HG02973 (cell line): Measurements from ENCODE around the gene NDUFS6.
"Not testable (repeated sequence)": the region's sequence is repeated elsewhere in the genome, so short reads cannot be mapped to it uniquely, and the experiment has no call there.

Experiments
- ATAC-seq: cut with Tn5 transposase; IDR thresholded peaks from one replicate; pipeline ENCODE4 v1.9.1; 2021; ENCODE audit warnings: moderate library complexity; ENCODE audit not compliant: unreplicated experiment

The NDUFS6 gene

DNA sequence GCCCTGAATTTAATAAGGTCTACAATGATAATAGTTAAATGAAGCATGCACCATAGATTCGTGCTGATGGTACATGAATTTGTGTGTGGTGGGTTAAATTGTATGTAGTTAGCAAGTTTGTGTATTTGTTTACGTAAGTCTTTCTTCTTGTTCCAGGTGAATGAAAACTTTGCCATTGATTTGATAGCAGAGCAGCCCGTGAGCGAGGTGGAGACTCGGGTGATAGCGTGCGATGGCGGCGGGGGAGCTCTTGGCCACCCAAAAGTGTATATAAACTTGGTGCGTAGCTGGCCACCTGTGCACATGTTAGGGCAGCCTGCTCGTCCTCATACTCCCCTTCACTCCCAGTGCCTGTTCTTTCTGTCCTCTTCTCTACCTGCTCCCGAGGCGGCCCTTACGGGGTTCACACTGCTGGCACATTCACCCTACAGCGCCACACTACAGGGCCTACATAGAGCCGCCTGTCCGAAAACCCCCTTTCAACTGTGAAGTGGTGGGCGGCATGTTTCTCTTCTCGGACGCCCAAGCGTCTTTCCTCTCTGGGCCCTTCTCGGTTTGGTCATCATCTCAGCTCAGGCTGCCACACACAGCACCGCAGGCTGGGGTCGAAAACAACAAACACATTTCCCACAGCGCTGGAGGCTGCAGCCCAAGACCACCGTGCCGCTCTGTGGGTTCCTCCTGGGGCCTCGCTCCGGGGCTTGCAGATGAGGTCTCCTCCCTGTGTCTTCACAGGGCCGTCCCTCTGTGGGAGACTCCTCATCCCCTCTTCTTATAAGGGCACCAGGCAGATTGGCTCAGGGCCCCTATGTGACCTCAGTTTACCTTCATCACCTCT is 13.2 kb downstream of the NDUFS6 start:
- no peak for ATAC-seq

DNA sequence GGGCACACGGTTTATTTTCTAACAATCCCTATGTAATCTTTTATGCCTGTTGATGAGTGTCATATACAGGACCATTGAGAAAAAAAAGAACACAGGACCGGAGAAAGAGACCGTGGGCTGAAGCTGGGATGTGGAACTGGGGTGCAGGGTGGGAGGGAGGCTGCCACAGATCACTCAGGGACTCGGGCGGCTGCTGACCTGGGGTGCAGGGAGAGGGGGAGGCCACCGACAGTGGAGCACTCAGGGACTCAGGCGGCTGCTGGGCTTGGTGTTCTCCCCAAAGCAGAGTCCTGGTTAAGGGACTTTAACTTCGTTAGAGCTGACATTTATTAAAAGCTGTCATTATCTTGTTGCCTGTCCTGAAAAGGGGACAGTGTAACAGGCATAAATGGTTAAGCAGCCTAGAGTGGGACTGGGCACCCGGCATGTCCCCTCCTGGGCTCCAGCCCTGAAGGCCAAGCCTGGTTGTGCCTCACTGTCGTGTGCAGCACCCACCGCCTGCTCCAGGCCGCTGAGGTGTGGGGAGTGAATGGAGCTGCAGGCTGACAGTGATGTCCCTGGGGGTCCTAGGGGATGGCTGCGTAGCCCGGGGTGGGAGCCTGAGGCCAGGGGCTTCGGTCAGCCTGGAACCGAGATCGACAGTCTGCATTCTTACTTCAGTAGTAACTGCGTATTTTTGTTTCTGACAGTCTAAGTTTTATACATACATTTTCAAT is 14.0 kb downstream of the NDUFS6 start:
- ATAC-seq: no peak

DNA sequence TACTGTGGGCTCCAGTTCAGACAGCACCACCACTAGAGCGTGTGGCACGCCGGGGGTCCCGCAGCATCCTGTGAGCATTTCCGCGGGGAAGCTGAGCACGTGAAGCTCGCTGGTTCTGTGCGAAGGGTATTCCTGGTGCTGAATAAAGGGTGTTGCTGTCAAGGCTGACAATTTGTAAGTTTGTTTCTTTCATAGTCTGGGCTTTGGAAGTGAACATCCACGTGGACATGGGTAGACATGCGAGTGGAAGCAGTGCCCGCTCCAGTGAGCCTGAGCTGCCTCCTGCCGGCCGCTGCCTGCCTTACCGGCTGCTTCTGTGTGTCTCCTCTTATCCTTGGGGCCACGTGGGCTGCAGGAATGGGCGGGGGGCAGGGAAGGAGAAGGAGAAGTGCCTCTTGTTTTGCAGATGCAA is 14.7 kb downstream of the NDUFS6 start:
- no peak for ATAC-seq

DNA sequence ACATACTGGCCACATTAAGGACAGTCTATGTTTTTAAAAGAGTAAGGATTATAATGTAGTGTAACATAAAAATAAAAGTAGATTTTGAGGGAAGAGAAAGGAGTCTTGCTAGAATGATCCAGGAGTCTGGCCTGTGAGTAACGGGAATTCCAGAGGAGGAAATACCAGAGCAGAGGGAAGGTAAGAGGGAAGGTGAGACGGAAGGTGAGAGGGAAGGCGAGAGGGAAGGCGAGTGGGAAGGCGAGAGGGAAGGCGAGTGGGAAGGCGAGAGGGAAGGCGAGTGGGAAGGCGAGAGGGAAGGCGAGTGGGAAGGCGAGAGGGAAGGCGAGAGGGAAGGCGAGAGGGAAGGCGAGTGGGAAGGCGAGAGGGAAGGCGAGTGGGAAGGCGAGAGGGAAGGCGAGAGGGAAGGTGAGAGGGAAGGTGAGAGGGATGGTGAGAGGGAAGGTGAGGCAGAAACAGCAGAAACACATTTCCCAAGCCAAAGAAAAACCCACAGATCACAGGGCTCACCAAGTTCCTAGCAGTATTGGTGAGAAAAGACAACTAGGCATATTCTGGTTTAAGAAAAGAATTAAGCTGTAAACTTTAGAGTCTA is 15.4 kb downstream of the NDUFS6 start:
- ATAC-seq: not testable (repeated sequence)

DNA sequence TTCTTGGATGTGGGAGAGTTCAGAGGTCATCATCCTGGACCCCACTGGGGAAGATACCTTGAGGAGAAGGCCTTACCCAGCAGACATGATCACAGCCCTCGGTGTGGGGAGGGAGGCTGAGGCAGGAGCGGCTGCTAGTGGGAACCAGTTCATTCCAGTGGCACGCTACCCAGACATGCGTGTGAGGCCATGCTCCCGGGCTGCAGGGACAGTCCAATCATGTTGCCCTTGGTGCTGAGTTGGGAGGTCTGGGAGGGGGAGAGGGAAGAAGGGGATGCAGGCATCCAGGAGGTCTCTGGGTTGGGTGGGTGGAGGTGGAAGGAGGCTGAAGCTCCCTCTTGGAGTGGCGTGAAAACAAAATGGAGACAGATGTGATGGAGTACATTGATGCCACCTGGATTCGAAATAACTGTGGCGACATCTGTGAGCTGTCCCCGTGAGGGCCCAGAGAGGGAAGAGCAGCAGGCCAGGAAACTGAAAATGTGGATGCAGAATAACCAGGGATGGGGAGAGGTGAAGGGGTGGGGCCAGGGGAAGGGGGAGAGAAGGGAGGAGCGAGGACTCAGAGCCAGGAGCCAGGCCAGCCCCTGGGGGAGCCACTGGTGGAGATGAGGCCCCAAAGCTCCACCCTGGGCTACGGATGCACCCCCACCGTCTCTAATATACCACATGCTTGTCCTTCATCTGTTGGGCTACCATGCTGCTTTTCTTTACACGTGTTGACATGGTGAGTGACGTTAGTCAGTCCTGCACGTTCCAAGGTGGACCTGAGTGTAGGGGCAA is 16.2 kb downstream of the NDUFS6 start:
- no peak for ATAC-seq

DNA sequence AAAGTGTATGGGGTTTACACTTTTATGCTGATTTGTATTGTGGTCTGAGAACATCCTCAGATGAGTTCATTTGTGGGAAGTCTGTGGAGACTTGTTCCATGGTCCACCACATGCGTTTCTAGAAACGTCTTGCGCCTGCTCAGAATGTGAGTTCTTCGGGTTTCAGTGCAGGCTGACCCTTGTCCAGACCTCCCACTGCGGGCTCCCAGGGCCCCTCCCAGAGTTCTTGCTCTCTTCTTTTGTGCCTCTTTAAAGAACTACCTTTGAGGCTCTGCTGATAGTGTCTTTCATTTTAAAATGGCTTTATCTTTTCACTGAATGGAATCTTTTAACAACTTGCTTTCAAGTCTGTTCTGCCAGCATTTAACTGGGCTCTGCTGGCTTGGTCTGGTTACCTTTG is 17.6 kb downstream of the NDUFS6 start:
- ATAC-seq: no peak

DNA sequence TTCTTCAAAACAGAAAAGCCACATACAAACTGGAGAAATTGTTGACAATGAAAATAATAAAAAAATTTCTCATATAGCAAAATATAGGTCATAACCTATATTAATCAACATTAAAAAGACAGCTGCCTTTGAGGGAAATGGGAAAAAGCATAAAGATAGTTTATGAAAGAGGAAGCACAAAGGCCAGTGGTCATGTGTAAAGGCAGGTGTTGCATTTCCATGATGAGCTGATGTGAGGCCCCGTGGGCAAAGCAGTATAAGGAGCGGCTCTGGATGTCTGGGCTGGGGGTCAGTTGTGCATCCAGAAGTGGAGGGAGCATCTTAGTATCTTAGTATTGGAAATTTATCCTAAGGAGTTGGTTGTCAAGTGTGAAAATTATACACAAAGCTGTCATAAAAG is 18.3 kb downstream of the NDUFS6 start:
- ATAC-seq: no peak

DNA sequence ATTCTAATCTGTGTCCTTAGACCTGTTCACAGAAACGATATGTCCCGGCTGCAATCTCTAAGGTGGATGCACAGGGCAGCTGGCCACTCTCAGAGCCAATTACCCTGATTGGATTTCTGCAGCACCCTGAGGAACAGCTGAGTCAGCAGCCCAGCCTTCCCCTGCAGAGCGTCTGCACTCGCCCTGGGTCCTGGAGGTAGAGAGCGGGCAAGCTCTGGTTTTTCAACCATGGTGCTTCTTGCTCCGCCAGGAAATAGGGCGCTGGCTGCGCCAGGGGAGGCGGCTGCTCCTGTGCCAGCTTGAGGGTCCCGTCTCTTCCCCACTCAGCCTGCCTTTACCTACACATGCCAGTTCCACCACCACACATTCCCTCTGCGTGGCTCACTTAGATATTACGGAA is 19.2 kb downstream of the NDUFS6 start:
- ATAC-seq: no peak

DNA sequence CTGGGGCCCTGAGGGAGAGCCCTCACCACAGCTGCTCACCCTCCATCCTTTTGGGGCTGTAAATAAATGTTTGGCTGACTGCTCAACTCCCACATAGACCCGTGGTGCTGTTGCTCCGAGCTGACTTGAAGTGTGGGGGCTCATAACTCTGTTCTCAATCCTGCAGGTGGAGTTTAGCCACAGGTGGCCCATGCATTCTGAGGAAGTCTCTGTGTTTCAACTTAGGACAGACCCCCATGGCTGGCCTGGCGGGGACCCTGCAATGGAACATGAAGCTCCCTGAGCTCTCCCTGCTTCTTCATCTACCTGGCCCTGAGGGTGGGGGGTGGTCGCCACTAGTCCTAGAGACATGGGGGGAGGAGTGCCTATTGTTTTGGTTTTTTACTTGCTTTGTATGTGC is 19.7 kb downstream of the NDUFS6 start:
- ATAC-seq: no peak

DNA sequence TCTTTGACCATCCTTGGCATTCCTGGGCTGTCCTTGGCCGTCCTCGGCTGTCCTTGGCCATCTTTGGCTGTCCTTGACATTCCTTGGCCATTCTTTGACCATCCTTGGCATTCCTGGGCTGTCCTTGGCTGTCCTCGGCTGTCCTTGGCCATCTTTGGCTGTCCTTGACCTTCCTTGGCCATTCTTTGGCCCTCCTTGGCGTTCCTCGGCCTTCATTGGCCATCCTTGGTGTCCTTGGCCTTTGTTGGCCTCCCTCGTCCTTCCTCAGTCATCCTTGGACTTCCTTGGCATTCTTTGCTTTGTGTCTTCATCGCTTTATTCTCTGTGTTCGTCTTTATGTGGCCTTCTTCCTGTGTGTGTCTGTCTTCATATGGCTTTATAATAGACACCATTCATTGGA is 20.7 kb downstream of the NDUFS6 start:
- ATAC-seq: no peak

DNA sequence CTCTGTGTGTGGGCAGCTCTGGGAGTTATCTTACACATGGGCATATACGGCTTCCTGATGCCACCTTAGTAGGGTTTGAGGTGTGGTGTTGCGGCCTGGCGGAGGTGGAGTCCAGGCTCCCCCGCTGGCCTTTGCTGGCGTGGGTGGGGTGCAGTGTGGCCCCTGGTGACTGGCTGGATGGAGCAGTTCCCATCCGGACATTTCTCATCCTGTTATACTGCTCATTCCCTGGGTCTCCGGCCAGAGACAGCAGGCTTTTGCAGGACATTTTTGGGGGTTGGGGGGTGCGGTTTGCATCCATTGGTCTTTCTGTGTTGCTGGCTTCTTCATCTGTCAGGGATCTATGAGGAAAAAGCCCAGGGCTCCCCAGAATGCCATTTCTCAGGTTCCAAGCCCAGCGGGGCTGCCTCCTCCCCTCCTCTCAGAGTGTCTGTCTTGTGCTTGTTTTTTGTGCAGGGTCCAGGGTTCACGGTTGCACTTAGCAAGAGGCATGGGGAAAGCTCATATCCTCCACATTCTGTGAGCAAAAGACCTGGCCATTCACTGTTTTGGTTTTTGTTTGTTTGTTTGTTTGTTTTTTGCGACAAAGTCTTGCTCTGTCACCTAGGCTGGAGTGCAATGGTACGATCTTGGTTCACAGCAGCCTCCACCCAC is 22.3 kb downstream of the NDUFS6 start:
- no peak for ATAC-seq

DNA sequence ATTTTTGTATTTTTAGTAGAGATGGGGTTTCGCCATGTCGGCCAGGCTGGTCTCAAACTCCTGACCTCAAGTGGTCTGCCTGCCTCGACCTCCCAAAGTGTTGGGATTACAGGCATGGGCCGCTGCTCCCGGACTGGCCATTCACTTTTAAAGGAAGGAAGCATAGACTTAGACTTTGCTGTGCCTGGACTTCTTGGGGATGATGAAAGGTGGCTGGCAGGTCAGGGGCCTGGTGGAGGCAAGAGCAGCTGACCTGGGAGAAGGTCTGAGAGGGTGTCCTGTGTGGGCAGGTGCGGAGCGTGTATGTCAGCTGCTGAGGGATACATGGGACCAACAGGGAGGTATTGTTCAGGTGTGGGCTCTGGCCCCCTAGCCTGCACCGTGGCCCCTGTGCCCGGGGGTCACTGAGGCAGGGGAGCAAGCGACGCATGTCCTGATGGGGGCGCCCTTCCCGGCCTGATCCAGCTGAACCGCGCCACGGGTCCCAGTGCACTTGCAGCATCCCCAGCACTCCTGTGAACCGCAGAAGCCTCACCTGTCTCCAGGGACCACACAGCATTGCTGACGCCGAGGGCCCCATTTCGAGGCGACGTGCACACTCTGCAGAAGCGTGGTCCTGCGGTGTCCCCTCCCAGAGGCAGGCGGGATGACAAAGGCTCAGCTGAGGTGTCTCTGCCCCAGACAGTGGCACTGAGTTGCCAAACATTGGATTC is 23.1 kb downstream of the NDUFS6 start:
- ATAC-seq: no peak

DNA sequence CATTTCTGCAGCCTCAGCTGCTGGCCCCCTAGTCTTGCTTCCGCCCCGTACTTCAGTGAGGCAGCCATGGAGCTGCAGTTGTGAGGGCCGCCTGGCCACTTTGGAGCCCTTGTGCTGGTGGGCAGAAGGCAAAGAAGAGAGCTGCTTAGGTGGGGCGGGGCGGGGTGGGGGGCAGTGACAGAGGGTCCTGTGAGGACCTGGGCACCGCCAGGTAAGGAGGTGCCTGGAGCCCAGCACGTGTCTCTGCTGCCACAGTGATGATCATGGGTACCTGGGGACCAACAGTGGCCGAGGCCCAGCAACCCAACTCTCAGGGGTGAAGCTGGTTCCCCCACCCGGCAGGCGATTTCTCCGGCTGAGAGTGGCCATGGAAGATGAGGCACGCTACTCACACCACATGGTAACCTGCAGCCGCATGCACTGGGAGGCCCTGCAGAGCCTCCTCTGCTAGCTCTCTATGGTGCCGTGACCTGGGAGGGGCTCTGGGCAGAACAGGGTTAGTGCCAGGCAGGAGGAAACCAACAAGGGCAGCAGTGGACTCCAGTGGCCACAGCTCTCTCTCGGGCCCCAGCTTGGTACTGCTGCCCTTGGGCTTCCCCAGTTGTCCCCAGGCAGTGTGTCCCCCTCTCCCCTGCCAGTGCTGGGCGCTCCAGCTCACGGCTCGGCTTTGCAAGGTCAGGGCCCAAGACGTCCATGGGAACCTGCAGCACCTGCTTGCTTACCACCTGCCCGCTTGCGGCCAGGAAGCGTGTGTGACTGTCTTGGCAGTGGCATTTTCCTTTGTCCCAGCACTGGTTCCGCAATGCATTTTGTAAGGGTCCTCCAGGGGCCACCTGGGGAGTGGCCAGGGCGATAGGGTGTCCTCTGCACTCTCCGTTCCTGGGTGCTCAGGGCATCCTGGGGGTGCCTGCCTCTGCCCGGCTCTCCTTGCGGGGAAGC is 24.0 kb downstream of the NDUFS6 start:
- no peak for ATAC-seq

DNA sequence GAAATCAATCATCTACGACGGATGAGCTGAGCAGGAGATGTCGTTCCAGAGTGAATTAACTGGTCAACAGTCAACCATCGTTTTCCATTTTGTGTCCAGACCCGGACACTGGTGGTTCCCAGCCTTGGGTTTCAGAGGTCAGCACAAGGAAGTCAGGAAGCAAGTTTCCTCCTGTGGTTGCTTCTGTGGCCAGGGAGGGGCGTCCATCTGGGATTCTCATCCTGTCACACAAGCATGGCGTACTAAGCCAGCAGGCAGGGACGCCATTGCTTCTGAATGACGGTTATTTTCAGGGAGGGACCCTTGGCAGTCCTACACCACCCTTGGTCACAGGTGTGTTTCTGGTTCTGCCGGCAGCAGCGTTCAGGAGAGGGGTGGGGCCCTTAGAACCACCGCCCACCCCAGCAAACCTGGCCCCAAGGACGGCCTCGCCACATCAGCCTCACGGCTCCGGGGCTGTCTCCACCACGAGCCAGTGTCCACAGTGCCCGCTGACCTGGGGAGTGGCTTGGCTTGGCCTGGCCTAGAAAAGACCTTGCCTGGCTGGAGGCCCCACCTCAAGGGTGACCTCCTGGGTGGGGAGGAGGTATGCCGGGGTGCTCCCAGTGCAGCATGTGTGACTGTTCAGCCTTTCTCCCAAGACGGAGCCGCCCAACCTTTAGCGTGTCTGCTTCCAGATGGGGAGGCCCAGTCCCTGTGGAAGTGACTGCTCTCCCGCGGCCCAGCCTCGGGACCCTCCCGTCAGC is 25.2 kb downstream of the NDUFS6 start:
- ATAC-seq: no peak

DNA sequence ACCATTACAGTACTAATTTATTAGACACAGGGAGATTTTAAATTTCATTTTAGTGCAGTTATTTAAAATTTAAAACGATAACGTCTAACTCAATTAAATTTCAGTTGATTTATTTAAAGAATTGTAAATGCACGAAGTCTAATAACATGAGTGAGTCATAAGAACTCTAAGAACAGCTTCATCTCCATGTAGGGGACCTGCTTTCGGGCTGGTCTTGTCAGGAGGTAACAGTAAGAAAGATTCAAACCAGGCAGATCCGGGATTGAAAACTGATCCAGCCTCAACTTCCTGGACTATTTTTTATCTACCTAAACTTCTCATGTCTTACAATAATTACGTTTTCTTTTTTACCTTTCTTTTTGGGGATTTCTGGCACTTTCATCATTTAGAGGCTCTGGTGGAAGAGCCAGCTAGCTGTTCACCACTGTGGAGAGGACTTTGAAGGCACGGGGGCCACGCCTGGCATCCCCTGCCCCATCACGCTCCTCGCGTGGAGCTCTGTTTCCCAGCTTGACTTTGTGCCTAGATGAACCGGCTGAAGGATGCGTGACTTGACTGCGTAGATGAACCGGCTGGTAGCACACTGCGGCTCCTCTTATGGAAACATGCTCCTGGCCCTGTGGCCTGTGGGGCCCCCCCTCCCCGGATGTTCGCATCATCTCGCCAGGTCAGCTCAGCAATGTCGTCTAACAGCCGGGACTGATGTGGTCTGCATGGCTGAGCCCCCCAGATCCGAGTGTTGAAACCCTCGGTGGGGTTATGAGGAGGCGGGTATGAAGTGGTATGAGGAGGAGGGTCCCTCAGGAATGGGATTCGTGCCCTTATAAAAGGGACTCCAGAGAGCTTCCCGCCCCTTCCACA is 26.0 kb downstream of the NDUFS6 start:
- ATAC-seq: no peak

DNA sequence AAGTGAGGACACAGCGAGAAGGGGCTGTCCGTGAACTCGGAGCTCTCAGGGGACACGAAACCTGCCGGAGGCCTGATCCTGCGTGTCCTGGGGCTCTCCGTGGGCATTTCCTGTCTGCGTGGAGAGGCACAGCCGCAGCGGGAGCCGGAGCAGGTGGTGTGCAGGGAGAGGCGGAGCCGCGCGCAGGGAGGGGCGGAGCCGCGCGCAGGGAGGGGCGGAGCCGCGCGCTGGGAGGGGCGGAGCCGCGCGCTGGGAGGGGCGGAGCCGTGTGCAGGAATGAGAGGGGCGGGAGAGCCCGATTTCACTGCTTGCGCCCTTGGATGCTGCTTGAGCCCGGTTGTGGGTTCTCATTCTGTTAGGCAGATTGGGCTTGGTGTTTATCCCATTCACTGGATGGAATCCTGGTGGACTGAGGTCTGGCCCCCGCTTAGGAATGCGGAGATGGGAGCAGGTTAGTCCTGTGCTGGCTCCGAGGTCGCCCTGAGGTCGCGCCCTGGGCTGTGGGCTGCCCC is 26.7 kb downstream of the NDUFS6 start:
- no peak for ATAC-seq

DNA sequence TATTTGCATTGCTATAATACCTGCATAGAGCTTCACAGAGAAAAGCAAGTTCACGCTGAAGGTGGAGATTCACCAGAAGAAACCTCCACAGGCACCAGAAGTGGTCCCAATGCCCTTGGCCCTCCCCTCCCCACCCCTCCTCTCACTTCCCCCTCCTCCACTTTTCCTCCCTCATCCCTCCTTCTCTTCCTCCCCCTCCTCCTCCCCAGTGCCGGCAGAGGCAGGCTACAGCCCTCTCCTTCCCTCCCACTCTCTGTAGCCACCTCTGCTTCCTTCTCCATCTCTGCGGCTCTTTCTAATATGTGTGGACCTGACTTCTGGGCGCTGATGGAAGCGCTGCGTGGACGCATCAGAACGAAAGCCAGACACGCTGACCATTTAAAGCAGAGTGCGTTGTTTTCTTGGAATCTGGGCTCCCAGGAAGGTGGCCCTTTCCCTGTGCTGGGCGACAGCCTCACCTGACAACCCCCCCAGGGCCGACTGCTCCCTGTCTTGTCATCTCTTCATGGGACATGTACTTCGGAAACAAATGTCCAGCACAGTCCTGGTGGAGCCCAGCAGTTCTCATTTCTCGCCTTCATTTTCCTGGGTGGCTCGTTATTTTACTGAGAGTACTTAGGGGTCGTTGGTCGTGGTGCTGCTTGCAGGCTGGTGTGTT is 29.5 kb downstream of the NDUFS6 start:
- no peak for ATAC-seq
